Activated CD8-positive, alpha-beta T cell treated with anti-CD3 and anti-CD28 coated beads for 36 hours (primary cell): ENCODE results near the gene KCNH4. TPM values are rescaled to one million over a fixed set of nuclear protein-coding genes. Genes with fewer than 3 reads are reported as not detected.

Source experiments
- ATAC-seq: fragments of 200-7000 bp; cut with Tn5 transposase; one replicate; pipeline ENCODE4 v1.10.0; 2021; ENCODE audit warnings: mild to moderate bottlenecking, moderate library complexity
- CTCF ChIA-PET: fragments of 350-600 bp; sonication (Branson Sonifier 250); formaldehyde crosslinking; loops from one replicate; lab custom pipeline; 2021; ENCODE audit warnings: antibody characterized with exemption; lab: Charles Lee
- POLR2A ChIA-PET: fragments of 350-600 bp; sonication (Branson Sonifier 250); formaldehyde crosslinking; loops from one replicate; lab custom pipeline; 2021; ENCODE audit warnings: antibody characterized with exemption; lab: Charles Lee
- DNase-seq: peaks from one replicate; pipeline ENCODE4 v3.0.0-alpha.2; 2020
- H3K27ac Mint-ChIP-seq: one replicate; pipeline ENCODE4 v1.8.0; 2021; ENCODE audit warnings: mild to moderate bottlenecking, mixed read lengths
- H3K27me3 Mint-ChIP-seq: one replicate; pipeline ENCODE4 v1.8.0; 2021; ENCODE audit warnings: mixed read lengths
- H3K36me3 Mint-ChIP-seq: one replicate; pipeline ENCODE4 v1.8.0; 2021; ENCODE audit warnings: low read depth, mixed read lengths
- H3K4me1 Mint-ChIP-seq: one replicate; pipeline ENCODE4 v1.8.0; 2021; ENCODE audit warnings: low read depth, mixed read lengths
- H3K4me3 Mint-ChIP-seq: one replicate; pipeline ENCODE4 v1.8.0; 2021; ENCODE audit warnings: mild to moderate bottlenecking, moderate library complexity, mixed read lengths
- H3K9me3 Mint-ChIP-seq: one replicate; pipeline ENCODE4 v1.8.0; 2021; ENCODE audit warnings: mixed read lengths
- intact Hi-C: fragments of 100-400 bp; cut with micrococcal nuclease; formaldehyde crosslinking; loops from one replicate; pipeline ENCODE4 v1.10.0; 2022
- total RNA-seq, 2 experiments: library from RNA; stranded (reverse); gene quantifications; one replicate each; pipeline ENCODE4 v1.2.3, GENCODE V29; 2021
- TF ChIP-seq, protein P1 (sequence below): fragments of 200-600 bp; IDR thresholded peaks from one replicate; pipeline ENCODE4 v1.8.0; 2022; ENCODE audit warnings: antibody characterized with exemption, mild to moderate bottlenecking

KCNH4 gene
- total RNA-seq, 2 experiments from 2014 or later, result 0.38 to 0.43 TPM

GRCh38 chr17:42163113-42163512 lies 17.8 kb downstream of the KCNH4 start:
- TF ChIP-seq, protein P1, sequence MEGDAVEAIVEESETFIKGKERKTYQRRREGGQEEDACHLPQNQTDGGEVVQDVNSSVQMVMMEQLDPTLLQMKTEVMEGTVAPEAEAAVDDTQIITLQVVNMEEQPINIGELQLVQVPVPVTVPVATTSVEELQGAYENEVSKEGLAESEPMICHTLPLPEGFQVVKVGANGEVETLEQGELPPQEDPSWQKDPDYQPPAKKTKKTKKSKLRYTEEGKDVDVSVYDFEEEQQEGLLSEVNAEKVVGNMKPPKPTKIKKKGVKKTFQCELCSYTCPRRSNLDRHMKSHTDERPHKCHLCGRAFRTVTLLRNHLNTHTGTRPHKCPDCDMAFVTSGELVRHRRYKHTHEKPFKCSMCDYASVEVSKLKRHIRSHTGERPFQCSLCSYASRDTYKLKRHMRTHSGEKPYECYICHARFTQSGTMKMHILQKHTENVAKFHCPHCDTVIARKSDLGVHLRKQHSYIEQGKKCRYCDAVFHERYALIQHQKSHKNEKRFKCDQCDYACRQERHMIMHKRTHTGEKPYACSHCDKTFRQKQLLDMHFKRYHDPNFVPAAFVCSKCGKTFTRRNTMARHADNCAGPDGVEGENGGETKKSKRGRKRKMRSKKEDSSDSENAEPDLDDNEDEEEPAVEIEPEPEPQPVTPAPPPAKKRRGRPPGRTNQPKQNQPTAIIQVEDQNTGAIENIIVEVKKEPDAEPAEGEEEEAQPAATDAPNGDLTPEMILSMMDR, result peak; percentile 67
- CTCF ChIA-PET, result interaction anchor here (0.7 to 3.6 kb wide), 8 partner anchors 9 to 242 kb away, joined by 3 to 23 read pairs (median 4); partner anchors contain the start of genes GHDC and KCNH4
- peak; percentile 70 for ATAC-seq

GRCh38 chr17:42160531-42160910 lies 20.4 kb downstream of the KCNH4 start:
- Mint-ChIP-seq H3K27me3 (no peaks in the 10 kb centered on the region), H3K4me3 (no peak overlapping the region), H3K36me3 (no peaks in the 10 kb centered on the region), H3K27ac (no peak overlapping the region), H3K9me3 (no peaks in the 10 kb centered on the region), H3K4me1 (peaks cover 4% of the 10 kb centered on the region)
- DNase-seq, result no peak
- POLR2A ChIA-PET, result interaction anchor here (1.1 kb wide), 2 partner anchors 19 to 20 kb away, joined by 3 to 4 read pairs; partner anchors contain the start of gene KCNH4
- TF ChIP-seq, protein P1, result no peak
- CTCF ChIA-PET, result interaction anchor here (1.0 kb wide), 1 partner anchor 135 kb away, joined by 3 read pairs; no protein-coding TSS in a partner anchor
- no peak for ATAC-seq
- intact Hi-C loops, result no loop called here

More at GRCh38 chr17:42163113-42163512, 17.8 kb downstream of the KCNH4 start:
- peak; percentile 67 for DNase-seq
- Mint-ChIP-seq H3K4me3 (no peak overlapping the region), H3K27ac (no peak overlapping the region), H3K4me1 (no peaks in the 10 kb centered on the region), H3K36me3 (no peaks in the 10 kb centered on the region), H3K9me3 (no peaks in the 10 kb centered on the region), H3K27me3 (no peaks in the 10 kb centered on the region)
- intact Hi-C loops, result no loop called here
- POLR2A ChIA-PET, result interaction anchor here (2.0 kb wide), 1 partner anchor 18 kb away, joined by 6 read pairs; the partner anchor contains the start of gene KCNH4

GRCh38 chr17:42159796-42160530 lies 21.0 kb downstream of the KCNH4 start:
- ATAC-seq (no peak), DNase-seq (no peak)
- POLR2A ChIA-PET, result interaction anchor here (1.1 kb wide), 2 partner anchors 19 to 20 kb away, joined by 3 to 4 read pairs; partner anchors contain the start of gene KCNH4
- Mint-ChIP-seq H3K4me1 (peaks cover 4% of the 10 kb centered on the region), H3K9me3 (no peaks in the 10 kb centered on the region), H3K36me3 (no peaks in the 10 kb centered on the region), H3K4me3 (no peak overlapping the region), H3K27ac (no peak overlapping the region), H3K27me3 (no peaks in the 10 kb centered on the region)
- TF ChIP-seq, protein P1, result no peak
- intact Hi-C loops, result no loop called here
- CTCF ChIA-PET, result interaction anchor here (1.0 kb wide), 1 partner anchor 134 kb away, joined by 3 read pairs; no protein-coding TSS in a partner anchor

DNA sequence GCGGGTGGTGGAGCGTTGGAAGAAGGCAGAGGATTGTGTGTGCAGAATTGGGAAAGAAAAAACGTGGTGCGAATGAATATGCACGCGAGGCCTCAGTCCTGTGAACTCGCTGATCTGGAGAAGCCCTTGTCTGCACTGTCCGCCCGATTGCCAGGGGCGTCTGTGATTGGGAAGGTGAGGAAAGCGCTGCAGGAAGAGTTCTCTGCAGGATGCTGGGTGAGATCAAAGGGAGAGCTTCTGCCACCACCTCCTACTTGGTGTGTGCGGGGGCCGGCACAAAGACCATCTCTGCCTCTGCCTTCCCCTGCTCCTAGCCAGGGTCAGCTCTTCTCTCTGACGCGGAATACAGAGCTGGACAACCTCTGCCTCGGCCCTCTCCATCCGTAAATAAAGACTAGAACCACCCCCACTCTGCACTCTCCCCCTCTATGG lies 25.3 kb downstream of the KCNH4 start:
- DNase-seq, result no peak
- no peak for ATAC-seq
- Mint-ChIP-seq H3K27me3 (no peaks in the 10 kb centered on the region), H3K4me3 (peak overlapping the region; percentile 83), H3K4me1 (peaks cover 28% of the 10 kb centered on the region), H3K9me3 (no peaks in the 10 kb centered on the region), H3K36me3 (no peaks in the 10 kb centered on the region), H3K27ac (peak overlapping the region; percentile 79)
- CTCF ChIA-PET, result interaction anchor here (0.6 to 1.7 kb wide), 2 partner anchors 16 to 35 kb away, joined by 3 to 7 read pairs; no protein-coding TSS in a partner anchor
- TF ChIP-seq, protein P1, result no peak
- intact Hi-C loops, result no loop called here
- POLR2A ChIA-PET, result interaction anchor here (0.7 to 1.4 kb wide), 2 partner anchors 35 to 120 kb away, joined by 3 read pairs; partner anchors contain the start of gene STAT5B
